Subcutaneous abdominal adipose tissue (tissue), 5 donors: ENCODE results near the gene NIPAL3.

Experiments
- H3K27ac ChIP-seq: one replicate; pipeline ENCODE4 v1.7.0; 2013; ENCODE audit warnings: low read depth, mild to moderate bottlenecking, inconsistent platforms, low read length, moderate library complexity
- H3K27me3 ChIP-seq, 5 donors: one replicate each; pipeline ENCODE4 v1.7.0; 2013; ENCODE audit warnings: low read length in 5 of 5, inconsistent platforms in 1 of 5; ENCODE audit not compliant: control insufficient read depth in 5 of 5, insufficient read depth in 4 of 5
- H3K36me3 ChIP-seq, 5 donors: one replicate each; pipeline ENCODE4 v1.7.0; 2013; ENCODE audit warnings: low read length in 5 of 5; ENCODE audit not compliant: control insufficient read depth in 5 of 5, insufficient read depth in 5 of 5
- H3K4me1 ChIP-seq, 5 donors: one replicate each; pipeline ENCODE4 v1.7.0; 2013; ENCODE audit warnings: low read length in 5 of 5, mild to moderate bottlenecking in 3 of 5, moderate library complexity in 1 of 5; ENCODE audit not compliant: control insufficient read depth in 5 of 5, insufficient read depth in 5 of 5
- H3K4me3 ChIP-seq, 5 donors: one replicate each; pipeline ENCODE4 v1.7.0; 2013; ENCODE audit warnings: low read length in 5 of 5, low read depth in 1 of 5
- H3K9ac ChIP-seq, 5 donors: one replicate each; pipeline ENCODE4 v1.7.0; 2013; ENCODE audit warnings: low read length in 5 of 5, mild to moderate bottlenecking in 4 of 5, moderate library complexity in 3 of 5
- H3K9me3 ChIP-seq, 5 donors: one replicate each; pipeline ENCODE4 v1.7.0; 2013; ENCODE audit warnings: low read length in 5 of 5; ENCODE audit not compliant: control insufficient read depth in 5 of 5
- donor health status: healthy.
- donor health status: healthy.
- donor health status: healthy.
- donor health status: healthy.
- donor health status: healthy.

NIPAL3 gene

DNA sequence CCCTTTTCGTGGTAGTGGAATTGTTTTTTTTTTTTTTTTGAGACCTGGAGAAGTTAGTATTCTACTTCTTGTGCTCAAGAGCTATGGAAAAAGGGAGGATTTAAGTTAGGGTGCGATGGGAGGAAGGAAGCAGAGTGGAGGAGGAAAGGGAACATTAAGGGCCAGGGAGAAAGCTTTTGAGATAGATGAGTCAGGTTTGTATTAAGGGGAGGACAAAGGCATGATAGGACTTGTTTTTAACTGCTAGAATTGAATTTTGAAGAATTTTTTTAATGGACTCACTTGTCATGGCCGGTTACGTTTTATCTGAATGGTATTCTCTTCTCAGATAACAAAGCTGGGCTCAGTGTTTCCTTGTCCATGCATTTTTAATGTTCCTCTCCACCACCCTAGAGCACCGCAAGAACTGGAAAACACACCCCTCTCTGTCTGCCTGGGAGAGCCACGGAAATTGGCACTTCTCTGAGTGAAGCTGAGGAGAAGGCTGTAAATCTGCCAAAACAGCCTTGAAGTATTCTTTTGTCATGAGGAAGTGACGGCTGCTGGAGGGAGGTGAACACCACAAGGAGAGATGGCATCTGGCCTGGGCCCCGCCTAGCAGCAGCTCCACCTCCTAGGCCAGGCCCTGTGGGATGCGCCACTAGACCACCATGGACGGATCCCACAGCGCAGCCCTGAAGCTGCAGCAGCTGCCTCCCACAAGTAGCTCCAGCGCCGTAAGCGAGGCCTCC lies 3.5 kb downstream of the NIPAL3 start:
- Histone ChIP-seq H3K4me1 (peaks cover 4 to 30% (median 20%) of the 10 kb centered on the region in 5 donors), H3K4me3 (no peak overlapping the region), H3K9ac (no peak overlapping the region), H3K27me3 (no peaks in the 10 kb centered on the region), H3K27ac (no peak overlapping the region), H3K36me3 (peaks cover 0 to 11% (median 8%) of the 10 kb centered on the region in 5 donors), H3K9me3 (no peaks in the 10 kb centered on the region)

DNA sequence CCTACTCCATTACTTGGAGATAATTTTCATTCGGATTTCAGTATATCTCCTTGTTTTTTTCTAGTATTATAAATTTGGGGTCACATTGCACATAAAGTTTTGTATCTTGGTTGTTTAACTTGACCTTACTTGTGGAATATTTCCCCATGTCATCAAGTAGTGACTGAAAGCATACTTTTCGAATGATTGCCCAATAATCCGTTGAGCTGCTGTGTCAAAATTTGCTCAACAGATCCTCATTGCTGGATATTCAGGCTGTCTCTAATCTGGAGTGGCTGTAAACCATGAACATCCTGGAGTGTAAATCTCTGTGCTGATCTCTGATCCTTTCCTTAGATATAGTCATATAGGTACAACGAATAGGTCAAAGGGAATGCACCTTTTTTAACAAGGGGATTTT lies 4.9 kb downstream of the NIPAL3 start:
- peaks cover 0 to 13% (median 8%) of the 10 kb centered on the region in 5 donors for H3K36me3 ChIP-seq
- no peak overlapping the region for H3K4me3 ChIP-seq
- H3K27ac ChIP-seq, result no peak overlapping the region
- H3K9ac ChIP-seq, result no peak overlapping the region
- no peaks in the 10 kb centered on the region for H3K9me3 ChIP-seq
- peaks cover 4 to 23% (median 13%) of the 10 kb centered on the region in 5 donors for H3K4me1 ChIP-seq
- H3K27me3 ChIP-seq, result no peaks in the 10 kb centered on the region

DNA sequence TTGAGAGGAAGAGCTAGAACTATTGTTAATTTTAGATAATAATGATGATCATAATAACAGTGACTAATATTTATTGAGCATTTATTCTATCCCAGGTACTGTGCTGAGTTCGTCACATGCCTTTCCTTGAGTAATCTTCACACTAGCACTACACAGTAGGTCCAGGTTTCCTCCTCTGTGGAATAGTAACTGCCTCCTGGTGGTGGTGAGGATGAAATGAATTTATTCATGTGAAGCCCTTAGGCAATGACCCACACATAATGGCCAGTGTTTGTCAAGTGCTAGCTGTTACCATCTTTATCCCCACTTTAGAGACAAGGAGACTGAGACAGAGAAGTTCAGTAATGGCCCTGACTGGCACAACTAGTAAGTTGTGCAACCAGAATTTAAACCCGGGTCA lies 5.9 kb downstream of the NIPAL3 start:
- Histone ChIP-seq H3K27ac (no peak overlapping the region), H3K9me3 (no peaks in the 10 kb centered on the region), H3K4me1 (peaks cover 1 to 15% (median 4%) of the 10 kb centered on the region in 5 donors)

DNA sequence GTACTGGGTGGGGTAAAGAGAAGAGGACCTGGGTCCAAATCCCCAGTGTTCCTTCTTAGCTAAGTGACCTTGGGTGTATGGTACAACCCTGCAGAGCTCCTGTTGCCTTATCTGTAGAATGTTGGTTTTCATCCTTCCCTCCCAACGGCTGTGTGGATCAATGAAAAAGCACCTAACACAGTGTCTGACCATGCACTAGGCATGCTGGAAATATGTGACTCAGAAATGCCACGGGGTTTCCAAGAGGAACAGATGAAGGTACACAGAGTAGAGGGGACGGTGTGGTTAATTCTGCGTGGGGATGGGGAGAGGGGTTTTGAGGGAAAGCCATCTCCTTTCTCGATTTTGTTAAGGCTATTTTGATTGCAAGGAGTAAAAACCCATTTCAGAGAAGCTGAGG lies 8.6 kb downstream of the NIPAL3 start:
- no peak overlapping the region for H3K9ac ChIP-seq
- H3K36me3 ChIP-seq, result peaks cover 0 to 13% (median 8%) of the 10 kb centered on the region in 5 donors
- no peaks in the 10 kb centered on the region for H3K9me3 ChIP-seq
- no peaks in the 10 kb centered on the region for H3K27me3 ChIP-seq
- peaks cover 0 to 22% (median 0%) of the 10 kb centered on the region in 5 donors for H3K4me1 ChIP-seq
- no peak overlapping the region for H3K4me3 ChIP-seq
- H3K27ac ChIP-seq, result no peak overlapping the region

More for the DNA sequence above, 5.9 kb downstream of the NIPAL3 start:
- H3K9ac ChIP-seq, result no peak overlapping the region
- H3K4me3 ChIP-seq, result no peak overlapping the region
- H3K27me3 ChIP-seq, result no peaks in the 10 kb centered on the region
- H3K36me3 ChIP-seq, result peaks cover 0 to 13% (median 8%) of the 10 kb centered on the region in 5 donors

DNA sequence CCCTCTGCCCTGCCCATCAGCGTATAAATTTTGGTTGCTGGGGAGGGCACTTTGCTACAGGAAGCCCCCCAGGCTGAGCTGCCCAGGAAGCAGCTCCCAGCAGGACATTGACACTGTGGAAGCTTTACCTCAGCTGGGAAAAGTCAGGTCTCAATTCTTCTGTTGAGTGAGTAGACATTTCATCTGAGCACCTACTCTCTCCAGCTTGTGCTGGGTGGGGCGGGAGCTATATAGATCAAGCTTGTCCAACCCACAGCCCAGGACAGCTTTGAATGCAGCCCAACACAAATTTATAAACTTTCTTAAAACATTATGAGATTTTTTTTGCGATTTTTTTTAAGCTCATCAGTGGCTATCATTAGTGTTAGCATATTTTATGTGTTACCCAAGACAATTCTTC lies 9.4 kb downstream of the NIPAL3 start:
- no peak overlapping the region for H3K9ac ChIP-seq
- H3K4me1 ChIP-seq, result peaks cover 0 to 20% (median 0%) of the 10 kb centered on the region in 5 donors
- H3K4me3 ChIP-seq, result no peak overlapping the region
- no peak overlapping the region for H3K27ac ChIP-seq
- H3K36me3 ChIP-seq, result peaks cover 0 to 13% (median 8%) of the 10 kb centered on the region in 5 donors
- H3K27me3 ChIP-seq, result no peaks in the 10 kb centered on the region
- no peaks in the 10 kb centered on the region for H3K9me3 ChIP-seq

DNA sequence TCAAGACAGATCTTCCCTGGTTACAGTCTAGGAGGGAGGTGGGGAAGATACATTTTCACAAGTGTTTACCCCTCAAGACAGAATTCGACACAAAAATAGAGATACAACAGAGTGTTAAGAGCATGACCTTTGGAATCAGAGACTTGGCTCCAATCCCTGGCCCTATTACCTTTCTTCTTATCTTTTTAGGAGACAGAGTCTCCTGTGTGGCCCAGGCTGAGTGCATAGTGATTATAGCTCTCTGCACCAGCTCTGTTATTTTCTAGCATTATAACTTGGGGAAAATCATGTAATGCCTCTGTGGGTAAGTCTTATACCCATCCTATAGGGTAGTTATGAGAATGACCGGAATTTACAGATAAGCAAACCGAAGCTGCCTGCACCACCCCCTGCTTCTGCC lies 9.8 kb downstream of the NIPAL3 start:
- H3K9ac ChIP-seq, result no peak overlapping the region
- no peaks in the 10 kb centered on the region for H3K27me3 ChIP-seq
- H3K9me3 ChIP-seq, result no peaks in the 10 kb centered on the region
- H3K36me3 ChIP-seq, result peaks cover 0 to 13% (median 8%) of the 10 kb centered on the region in 5 donors
- H3K27ac ChIP-seq, result no peak overlapping the region
- H3K4me1 ChIP-seq, result peaks cover 0 to 20% (median 0%) of the 10 kb centered on the region in 5 donors
- no peak overlapping the region for H3K4me3 ChIP-seq

DNA sequence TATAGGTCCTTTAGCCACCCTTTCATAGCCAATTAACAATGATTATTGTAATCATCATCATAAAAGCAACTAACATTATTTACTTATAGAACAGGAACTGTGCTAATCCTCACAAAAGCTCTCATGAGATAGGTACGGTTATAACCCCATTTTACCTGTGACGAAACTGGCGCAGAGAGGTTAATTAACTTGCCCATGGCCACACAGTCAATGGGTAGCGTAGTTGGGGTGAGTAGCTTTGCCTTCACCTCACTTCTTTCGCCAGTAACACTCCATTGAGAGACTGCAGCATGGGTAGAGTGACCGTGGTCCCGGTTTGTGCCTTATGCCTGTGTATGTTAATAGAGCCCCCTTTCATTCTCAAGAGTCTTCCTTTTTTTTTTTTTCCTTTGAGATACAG lies 10.3 kb downstream of the NIPAL3 start:
- Histone ChIP-seq H3K27ac (no peak overlapping the region), H3K27me3 (no peaks in the 10 kb centered on the region), H3K36me3 (peaks cover 0 to 13% (median 8%) of the 10 kb centered on the region in 5 donors), H3K9me3 (no peaks in the 10 kb centered on the region), H3K9ac (no peak overlapping the region), H3K4me1 (peaks cover 0 to 20% (median 0%) of the 10 kb centered on the region in 5 donors), H3K4me3 (no peak overlapping the region)

DNA sequence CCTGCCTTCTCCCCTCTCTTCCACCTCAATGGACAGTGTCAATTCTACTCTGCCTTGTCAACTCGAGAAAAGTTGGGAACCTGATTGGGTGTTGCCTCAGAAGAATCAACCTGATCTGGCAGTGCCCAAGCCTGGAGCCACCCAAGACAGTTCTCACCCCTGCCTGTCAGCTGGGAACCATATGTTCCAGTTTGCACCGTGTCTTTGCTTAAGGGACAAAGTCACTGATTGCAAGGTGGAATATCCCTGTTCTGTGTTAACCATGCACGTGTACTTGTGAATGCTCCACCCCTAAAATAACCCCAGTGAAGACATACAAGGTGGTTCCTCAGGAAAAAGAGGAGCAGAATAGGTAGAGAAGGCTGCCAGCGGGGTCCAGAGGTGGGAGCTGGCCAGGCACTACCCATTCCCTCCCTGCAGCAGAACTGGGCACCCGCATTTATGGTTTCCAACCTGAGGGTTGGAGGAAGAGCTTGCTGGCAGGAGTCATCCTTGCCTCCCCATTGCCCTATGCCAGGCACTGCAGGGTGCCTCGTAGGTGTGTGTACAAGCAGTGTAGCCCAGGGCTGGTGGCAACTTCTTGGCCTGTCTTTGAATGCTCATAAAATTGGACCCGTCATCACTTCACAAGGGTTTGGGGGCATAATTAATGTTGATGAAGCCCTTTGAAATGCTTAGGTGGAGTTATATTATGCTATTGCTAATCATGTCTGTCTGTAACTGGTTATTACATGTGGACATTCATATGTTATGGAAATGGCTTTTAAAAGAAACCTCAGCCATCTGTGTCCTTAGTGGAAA lies 11.3 kb downstream of the NIPAL3 start:
- peaks cover 0 to 7% (median 5%) of the 10 kb centered on the region in 5 donors for H3K36me3 ChIP-seq
- no peak overlapping the region for H3K4me3 ChIP-seq
- H3K4me1 ChIP-seq, result peaks cover 0 to 20% (median 0%) of the 10 kb centered on the region in 5 donors
- H3K9ac ChIP-seq, result no peak overlapping the region
- H3K27ac ChIP-seq, result no peak overlapping the region
- H3K27me3 ChIP-seq, result no peaks in the 10 kb centered on the region
- H3K9me3 ChIP-seq, result no peaks in the 10 kb centered on the region

DNA sequence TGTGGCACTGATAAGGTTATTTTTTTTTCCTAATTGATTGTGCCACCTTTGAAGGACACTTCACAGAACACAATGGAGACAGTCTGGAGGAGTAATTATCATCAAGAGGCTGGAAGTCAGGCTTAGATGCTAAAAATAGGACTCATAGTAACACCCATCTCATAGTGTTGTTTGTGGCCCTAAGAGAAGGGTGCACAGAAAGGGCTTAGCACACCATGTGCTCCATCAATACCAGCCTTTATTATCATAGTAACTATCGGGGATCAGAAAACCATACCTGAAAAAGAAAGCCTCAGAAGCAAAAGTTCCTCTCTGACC lies 11.9 kb downstream of the NIPAL3 start:
- Histone ChIP-seq H3K9me3 (no peaks in the 10 kb centered on the region), H3K4me3 (no peak overlapping the region), H3K9ac (no peak overlapping the region), H3K4me1 (peaks cover 0 to 20% (median 0%) of the 10 kb centered on the region in 5 donors), H3K27me3 (no peaks in the 10 kb centered on the region), H3K36me3 (peaks cover 0 to 3% (median 1%) of the 10 kb centered on the region in 5 donors), H3K27ac (no peak overlapping the region)

DNA sequence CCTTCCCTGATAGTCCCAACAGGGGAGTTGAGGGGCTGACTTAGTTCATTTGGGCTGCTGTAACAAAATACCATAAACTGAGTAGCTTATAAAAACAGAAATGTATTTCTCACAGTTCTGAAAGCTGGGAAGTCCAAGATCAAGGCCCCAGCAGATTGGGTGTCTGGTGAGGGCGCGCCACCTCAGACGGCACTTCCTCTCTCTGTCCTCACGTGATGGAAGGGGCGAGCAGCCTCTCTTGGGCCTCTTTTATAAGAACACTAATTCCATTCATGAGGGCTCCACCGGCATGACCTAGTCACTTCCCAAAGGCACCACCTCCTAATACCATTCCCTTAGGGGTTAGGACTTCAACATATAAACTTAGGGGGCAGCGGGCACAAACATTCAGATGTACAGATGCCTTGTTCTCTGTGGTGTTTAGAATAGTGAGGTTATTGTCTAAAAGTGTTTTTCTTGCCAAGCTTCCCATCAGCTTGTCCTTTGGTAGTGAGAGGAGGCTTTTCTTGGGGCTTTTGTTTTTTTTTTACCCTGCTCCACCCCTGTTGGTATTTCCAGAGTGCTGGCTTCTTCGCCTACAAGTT lies 20.3 kb downstream of the NIPAL3 start:
- no peak overlapping the region for H3K9ac ChIP-seq
- peaks cover 4 to 22% (median 18%) of the 10 kb centered on the region in 5 donors for H3K4me1 ChIP-seq
- H3K36me3 ChIP-seq, result no peaks in the 10 kb centered on the region
- H3K27me3 ChIP-seq, result no peaks in the 10 kb centered on the region
- H3K27ac ChIP-seq, result no peak overlapping the region
- H3K4me3 ChIP-seq, result no peak overlapping the region
- H3K9me3 ChIP-seq, result no peaks in the 10 kb centered on the region
